Keratinocyte (primary cell): Measurements from ENCODE around the gene TMPRSS12.
"Not testable (repeated sequence)": the region's sequence is repeated elsewhere in the genome, so short reads cannot be mapped to it uniquely, and the experiment has no call there.

Experiments
- CTCF ChIP-seq, 3 experiments: IDR thresholded peaks in 1 of 3; conservative IDR thresholded peaks in 1 of 3; optimal IDR thresholded peaks in 1 of 3; 2 replicates in 2 of 3; 3 replicates in 1 of 3; pipeline versions ENCODE3 to v1.5.1; 2011; ENCODE audit warnings: low read length in 3 of 3, mild to moderate bottlenecking in 3 of 3, moderate library complexity in 2 of 3, control low read depth in 1 of 3, inconsistent platforms in 1 of 3; ENCODE audit not compliant: insufficient read depth in 2 of 3; ENCODE audit errors: extremely low read depth in 1 of 3
- EZH2 ChIP-seq: IDR thresholded peaks from one replicate; pipeline ENCODE4 v1.6.1; 2012; ENCODE audit warnings: inconsistent platforms, mild to moderate bottlenecking, low read length, moderate library complexity

GRCh38 chr12:50855218-50855617, 12.5 kb downstream of the TMPRSS12 start:
- TF ChIP-seq CTCF (optimal IDR thresholded peaks at IDR 0.05 in 1 of 3, IDR thresholded peaks at IDR 0.05 in 1 of 3, conservative IDR thresholded peaks at IDR 0.05 in 1 of 3; ENCODE audit: extremely low read depth in 1 of 3, insufficient read depth in 2 of 3, low read length in 3 of 3); EZH2: not testable (repeated sequence)
